ENCODE data around the gene LSAMP.

GRCh38 chr3:116015931-116016330, 429.4 kb downstream of the LSAMP start:
- TF ChIP-seq CTCF (IDR thresholded peaks at IDR 0.05; ENCODE audit: insufficient read depth, low read depth, low read length) (no peak), EZH2 (IDR thresholded peaks at IDR 0.05; ENCODE audit: insufficient read depth, low read length) (no peak)

Data from astrocyte (in vitro differentiated cells and primary cell).